HEK293T (cell line): ENCODE measurements around the gene COL12A1.

Source experiments
- HDGF ChIP-seq: fragments of 450-650 bp; IDR thresholded peaks from 2 replicates; pipeline ENCODE4 v1.6.1; 2017; ENCODE audit warnings: antibody characterized with exemption, borderline replicate concordance
- SP1 ChIP-seq: fragments of 450-650 bp; IDR thresholded peaks from 2 replicates; pipeline ENCODE4 v1.6.1; 2017

DNA sequence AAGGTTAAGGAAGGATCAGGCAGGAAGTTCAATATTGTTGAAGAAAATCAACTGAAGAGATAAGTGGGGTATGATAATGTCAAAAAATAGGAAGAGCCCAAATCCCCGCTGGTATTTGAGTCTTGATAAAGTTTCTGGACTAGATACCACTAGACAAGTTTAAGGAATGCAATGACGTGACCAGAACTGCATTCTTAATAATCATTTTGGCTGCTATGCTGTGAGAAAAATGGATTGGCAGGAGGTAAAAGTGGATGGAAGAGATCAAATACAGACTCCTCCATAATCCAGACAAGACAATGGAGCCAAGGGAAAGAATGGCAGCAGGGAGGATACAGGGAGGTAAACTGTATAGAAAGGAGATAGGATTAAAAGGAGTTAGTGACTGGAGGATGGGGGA, 128.2 kb downstream of the COL12A1 start:
- no peak for TF ChIP-seq HDGF
- TF ChIP-seq SP1 = no peak
